Activated CD4-positive, alpha-beta T cell treated with anti-CD3 and anti-CD28 coated beads for 48 hours (primary cell): Measurements from ENCODE around the gene HIBADH.
"Not testable (repeated sequence)": the region's sequence is repeated elsewhere in the genome, so short reads cannot be mapped to it uniquely, and the experiment has no call there.

Experiments used
- DNase-seq: peaks from one replicate; pipeline ENCODE4 v3.0.0-alpha.2; 2020

The HIBADH gene

GRCh38 chr7:27593226-27593625, 69.5 kb downstream of the HIBADH start:
- DNase-seq: no peak

- no peak for DNase-seq
Observed at GRCh38 chr7:27590416-27590815, 72.3 kb downstream of the HIBADH start.

DNA sequence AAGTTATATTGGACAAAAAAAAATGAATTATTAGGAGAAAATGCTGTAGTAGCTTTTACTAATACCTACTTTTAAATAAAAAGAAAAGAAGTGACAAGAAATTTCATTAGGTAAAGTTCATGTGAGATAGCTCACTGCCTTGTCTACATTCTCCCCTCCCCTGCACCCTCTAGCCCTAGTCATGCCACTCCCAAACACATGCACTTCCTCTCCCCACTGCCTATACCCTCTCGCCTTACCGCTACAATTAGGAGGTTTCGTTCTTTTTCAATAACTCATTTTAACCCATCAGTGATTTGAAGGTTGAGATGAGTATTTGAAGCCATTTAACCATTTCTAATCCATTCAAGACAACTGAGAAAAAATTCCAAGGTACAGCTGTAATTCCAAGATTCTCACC, 75.3 kb downstream of the HIBADH start:
- no peak for DNase-seq

DNA sequence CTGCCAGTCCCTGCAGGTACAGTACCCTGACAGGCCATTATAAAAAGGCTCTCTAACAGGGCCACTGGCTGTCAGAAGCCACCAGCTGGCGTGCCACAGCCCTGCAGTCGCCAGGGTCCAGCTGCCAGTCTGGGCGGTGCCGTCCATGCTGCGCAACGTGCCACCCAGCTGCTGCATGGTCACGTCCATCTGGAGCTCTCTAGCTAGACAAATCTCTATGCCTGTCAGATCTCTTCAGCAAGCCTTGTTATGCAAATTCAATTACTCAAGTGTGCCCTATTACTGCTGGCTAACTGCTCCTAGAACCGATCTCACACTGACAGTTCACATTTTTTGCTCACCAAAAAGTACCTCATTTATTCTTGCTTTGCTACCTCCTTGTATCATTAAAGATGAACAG, 75.9 kb downstream of the HIBADH start:
- no peak for DNase-seq

DNA sequence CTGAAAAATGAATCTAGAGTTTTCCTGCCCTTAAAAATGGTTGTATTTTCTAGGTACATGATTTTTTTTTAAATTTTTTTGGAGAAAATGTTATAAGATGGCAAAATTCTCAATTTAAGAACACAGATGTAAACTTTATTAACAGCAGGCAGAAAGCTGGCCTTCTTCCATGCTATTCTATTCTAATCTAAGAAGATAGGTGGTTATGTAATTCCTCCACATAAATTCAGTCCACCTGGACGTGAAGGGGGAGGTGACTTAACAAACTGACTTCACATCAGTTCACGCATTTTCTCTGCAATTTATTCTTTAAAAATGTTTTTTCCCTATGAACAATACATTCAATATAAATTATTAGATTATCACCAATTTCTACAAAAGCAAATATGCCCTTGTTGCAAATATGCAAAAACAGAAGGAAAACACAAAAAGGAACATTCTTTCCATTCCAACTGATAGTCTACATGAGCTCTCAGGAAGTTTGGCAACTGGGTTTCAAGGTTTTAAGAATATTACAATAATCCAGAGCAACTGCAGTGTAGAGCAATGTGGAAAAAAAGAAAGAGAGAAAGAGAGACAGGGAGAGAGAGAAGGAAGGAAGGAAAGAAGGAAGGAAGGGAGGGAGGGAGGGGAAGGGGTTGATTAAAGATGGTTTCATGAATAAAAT, 76.8 kb downstream of the HIBADH start:
- no peak for DNase-seq

GRCh38 chr7:27581906-27582305, 80.8 kb downstream of the HIBADH start:
- DNase-seq: no peak

DNA sequence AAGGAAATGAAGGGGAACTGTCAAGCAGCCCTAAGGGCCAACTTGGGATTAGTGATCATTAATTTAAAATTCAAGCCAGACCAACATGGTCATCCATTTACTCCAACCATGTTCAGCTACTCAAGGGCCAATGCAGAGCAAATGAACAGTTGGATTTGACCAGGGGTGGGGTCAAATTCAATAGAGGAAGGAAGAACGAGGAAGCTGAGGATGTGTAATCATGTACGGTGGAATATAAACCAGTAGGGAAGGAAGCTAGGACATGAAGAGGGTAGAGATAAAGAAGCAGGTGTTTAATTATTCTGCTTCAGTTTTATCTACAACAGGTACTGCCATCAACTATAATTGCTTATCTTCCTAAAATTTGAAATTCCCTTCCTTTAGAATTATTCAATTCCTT, 81.6 kb downstream of the HIBADH start:
- no peak for DNase-seq

- DNase-seq: no peak
Observed at GRCh38 chr7:27579565-27579964, 83.1 kb downstream of the HIBADH start.

DNA sequence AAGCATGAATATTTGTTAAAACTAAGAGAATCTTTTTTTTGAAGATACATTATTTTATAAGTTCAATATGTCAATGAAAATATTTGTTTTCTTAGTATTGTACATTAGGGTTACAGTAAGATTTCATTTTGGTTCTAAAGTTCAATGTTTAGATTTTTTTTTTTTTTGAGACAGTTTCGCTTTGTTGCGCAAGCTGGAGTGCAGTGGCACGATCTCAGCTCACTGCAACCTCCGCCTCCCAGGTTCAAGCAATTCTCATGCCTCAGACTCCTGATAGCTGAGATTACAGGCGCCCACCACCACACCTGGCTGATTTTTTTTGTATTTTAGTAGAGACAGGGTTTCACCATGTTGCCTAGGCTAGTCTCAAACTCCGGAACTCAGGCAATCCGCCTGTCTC, 84.5 kb downstream of the HIBADH start:
- not testable (repeated sequence) for DNase-seq

DNA sequence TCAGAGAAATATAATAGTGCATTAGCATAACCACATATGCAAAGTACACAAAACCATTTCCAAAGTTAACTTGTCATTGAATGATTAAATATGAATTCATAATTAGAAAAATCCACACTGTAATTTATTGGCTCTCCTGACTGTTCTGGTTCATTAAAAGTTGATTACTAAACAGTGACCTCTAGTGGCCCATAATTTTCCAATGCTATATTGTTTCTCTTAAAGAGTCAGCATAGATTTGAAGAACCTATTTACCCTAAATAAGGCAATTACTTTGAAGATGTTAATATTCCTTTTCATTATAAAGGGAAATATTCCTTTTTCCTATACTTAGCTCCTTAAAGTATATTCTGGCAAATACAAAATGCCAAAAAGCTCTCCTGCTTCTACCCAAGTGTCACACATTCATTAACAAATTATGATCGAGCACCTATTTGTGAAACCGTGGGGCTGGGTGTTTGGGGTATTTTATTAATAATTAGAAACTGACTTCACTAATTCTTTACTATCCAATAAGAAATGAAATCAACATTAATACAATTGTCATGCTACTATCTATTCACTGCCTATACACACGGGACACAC, 86.2 kb downstream of the HIBADH start:
- no peak for DNase-seq

DNA sequence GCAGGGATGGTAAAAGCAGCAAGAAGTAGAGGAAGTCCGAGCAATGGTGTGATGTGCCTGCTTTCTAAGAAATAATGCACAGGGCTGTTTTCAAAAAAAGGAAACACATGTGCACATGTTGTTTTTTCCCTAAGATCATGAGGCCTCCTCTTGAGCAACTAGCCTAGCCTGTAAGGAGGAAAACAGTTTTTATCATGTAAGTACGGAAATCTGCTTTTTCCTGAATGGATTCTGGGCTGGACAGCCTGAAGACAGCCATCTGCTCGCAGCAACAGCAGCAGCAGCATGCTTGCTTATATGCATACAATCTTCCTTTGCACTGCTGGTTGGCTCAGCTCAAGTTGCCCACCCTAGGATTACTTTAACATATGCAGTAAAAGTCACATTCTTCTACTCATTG, 87.1 kb downstream of the HIBADH start:
- no peak for DNase-seq

- DNase-seq: no peak
Observed at GRCh38 chr7:27569106-27569505, 93.6 kb downstream of the HIBADH start.

GRCh38 chr7:27567266-27567665, 95.4 kb downstream of the HIBADH start:
- DNase-seq: no peak

- DNase-seq: no peak
Observed at GRCh38 chr7:27564881-27565482, 97.7 kb downstream of the HIBADH start.

- no peak for DNase-seq
Observed at GRCh38 chr7:27560706-27561235, 101.9 kb downstream of the HIBADH start.

- DNase-seq: no peak
Observed at GRCh38 chr7:27555670-27556069, 107.0 kb downstream of the HIBADH start.

GRCh38 chr7:27554826-27555225, 107.9 kb downstream of the HIBADH start:
- DNase-seq: no peak

DNA sequence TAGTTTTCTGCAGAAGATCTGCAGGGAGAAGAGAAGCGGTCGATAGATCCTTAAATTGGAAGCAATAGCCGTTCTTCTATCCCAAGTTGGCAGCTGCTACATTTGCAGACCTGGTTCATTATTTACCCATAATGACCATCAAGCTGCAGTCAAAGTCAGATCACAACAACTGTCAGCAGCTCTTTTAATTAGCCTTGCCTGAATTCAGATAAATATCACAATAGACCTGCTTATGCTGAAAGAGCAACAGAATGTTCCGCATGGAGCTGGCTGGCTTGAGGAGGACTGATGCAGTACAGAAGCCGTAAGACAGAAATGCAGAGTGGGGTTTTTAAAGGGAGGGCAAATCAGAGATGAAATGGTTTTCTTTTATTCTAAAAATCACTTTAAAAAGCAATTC, 109.4 kb downstream of the HIBADH start:
- no peak for DNase-seq

DNA sequence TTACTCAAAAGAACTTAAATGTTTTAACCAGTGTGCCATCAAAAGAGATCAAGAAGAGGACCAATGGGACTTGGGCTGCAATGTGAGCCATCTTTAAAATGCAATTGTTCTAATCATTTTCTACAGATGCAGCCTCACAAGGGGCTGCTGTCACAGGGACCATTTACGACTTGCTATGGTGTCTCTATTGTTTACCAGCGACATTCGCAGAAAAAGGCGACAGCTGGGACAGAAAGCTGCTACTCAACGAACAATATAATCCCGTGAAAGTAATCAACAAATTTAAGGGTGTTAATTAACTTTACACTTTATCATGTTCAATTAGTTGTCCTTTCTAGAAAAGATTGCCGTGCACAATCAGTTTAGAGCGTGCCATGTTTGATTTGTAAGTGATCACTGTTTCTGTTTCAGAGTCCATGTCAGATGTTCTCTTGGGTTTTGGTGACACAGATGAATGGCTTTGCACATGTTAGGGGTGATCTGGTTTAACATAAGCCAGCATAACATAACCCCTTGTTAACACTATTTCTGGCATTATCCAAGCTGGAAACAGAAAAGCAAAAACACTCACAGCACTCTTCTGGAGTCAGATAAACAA, 110.8 kb downstream of the HIBADH start:
- DNase-seq: no peak

GRCh38 chr7:27549606-27550005, 113.1 kb downstream of the HIBADH start:
- DNase-seq: no peak

DNA sequence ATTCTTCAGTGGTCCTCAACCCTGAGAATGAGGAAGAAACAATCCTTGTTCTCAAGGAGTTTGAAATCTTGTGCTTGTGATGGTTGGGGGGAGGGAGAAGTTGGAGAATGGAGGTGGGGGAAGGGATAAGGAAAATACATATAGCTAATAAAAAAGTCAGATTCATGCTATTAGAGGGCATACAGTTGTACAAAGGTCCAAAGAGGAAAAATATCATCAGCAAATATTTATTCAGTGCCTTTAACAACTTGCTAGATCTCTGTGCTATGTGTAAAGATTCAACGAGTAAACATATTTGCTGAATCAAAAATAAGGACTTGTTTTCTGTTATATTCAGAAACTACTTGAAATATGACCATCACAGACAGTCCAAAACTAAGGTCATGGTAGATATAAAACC, 114.4 kb downstream of the HIBADH start:
- DNase-seq: no peak

GRCh38 chr7:27547401-27547800, 115.3 kb downstream of the HIBADH start:
- no peak for DNase-seq

DNA sequence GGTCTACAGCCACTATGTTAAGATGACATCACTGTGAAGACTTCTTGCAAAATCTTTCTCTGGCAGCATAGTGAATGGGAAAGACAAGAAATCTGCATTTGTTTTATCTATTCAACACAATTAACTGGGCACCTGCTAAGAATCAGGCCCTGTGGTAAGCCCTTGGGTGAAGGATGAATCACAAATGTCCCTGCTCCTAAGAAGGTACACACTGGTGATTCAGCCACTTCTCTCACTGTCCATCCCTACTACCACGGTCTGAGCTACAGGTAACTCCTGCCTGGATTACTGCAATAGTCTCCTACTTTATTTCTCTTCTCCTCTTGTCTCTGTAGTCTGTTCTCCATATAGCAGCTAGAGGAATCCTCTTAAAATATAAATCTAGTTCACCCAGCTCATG, 116.1 kb downstream of the HIBADH start:
- DNase-seq: no peak

DNA sequence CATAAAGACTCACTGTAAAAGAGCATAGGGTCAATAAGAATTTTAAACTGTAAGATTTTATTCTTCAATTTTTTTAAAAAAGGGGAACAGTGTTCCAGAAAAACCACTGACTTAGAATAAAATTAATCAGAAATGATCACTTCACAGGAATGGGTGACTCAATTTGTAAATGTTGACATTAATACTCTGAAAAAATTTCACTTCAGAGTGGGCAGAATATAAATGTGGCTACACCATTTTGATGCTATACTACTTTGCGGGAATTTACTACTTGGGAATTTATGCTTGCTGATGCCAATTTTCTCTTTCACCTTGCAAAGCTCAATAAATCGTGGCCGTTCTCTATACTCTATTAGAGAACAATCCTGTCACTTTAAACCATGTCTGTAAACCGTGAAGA, 126.9 kb downstream of the HIBADH start:
- DNase-seq: no peak
